Activated T-cell treated with anti-CD3 and anti-CD28 coated beads for 4 hours (primary cell): ENCODE data around the gene HMBS.
"Not testable (repeated sequence)": the region's sequence is repeated elsewhere in the genome, so short reads cannot be mapped to it uniquely, and the experiment has no call there.

Source experiments
- DNase-seq: peaks from one replicate; pipeline ENCODE4 v3.0.0-alpha.2; 2020

Gene HMBS

GRCh38 chr11:119084663-119085436, at the start of gene HMBS:
Gene HMBS (plus strand): TSS chr11:119084881. CDS start chr11:119085034, 153 bp downstream.
- DNase-seq: peak; percentile 87

- DNase-seq: no peak
Observed at GRCh38 chr11:119038884-119039283, 45.8 kb upstream of the HMBS start.

- DNase-seq: not testable (repeated sequence)
Observed at GRCh38 chr11:119039471-119039870, 45.2 kb upstream of the HMBS start.

GRCh38 chr11:119041821-119042514, 42.7 kb upstream of the HMBS start:
- DNase-seq: no peak

GRCh38 chr11:119042927-119043326, 41.8 kb upstream of the HMBS start:
- DNase-seq: no peak

GRCh38 chr11:119044708-119045107, 40.0 kb upstream of the HMBS start:
- DNase-seq: no peak

- DNase-seq: no peak
Observed at GRCh38 chr11:119046489-119046888, 38.2 kb upstream of the HMBS start.

GRCh38 chr11:119047205-119047604, 37.5 kb upstream of the HMBS start:
- no peak for DNase-seq

- DNase-seq: no peak
Observed at GRCh38 chr11:119048644-119049043, 36.0 kb upstream of the HMBS start.

GRCh38 chr11:119049081-119049480, 35.6 kb upstream of the HMBS start:
- no peak for DNase-seq

- no peak for DNase-seq
Observed at GRCh38 chr11:119051440-119052162, 33.1 kb upstream of the HMBS start.

GRCh38 chr11:119052163-119052814, 32.4 kb upstream of the HMBS start:
- no peak for DNase-seq

GRCh38 chr11:119054418-119054817, 30.3 kb upstream of the HMBS start:
- DNase-seq: no peak

- DNase-seq: no peak
Observed at GRCh38 chr11:119055901-119056300, 28.8 kb upstream of the HMBS start.

GRCh38 chr11:119056421-119056999, 28.2 kb upstream of the HMBS start:
- peak; percentile 21 for DNase-seq

GRCh38 chr11:119057000-119057769, 27.5 kb upstream of the HMBS start, which contains the start of gene HYOU1:
Gene HYOU1 (minus strand): TSS chr11:119057205. CDS start chr11:119056160, 1,045 bp downstream.
- DNase-seq: peak; percentile 96

- not testable (repeated sequence) for DNase-seq
Observed at GRCh38 chr11:119059128-119059527, 25.6 kb upstream of the HMBS start.

- DNase-seq: no peak
Observed at GRCh38 chr11:119061256-119061655, 23.4 kb upstream of the HMBS start.

GRCh38 chr11:119062779-119063178, 21.9 kb upstream of the HMBS start:
- DNase-seq: no peak

- peak; percentile 23 for DNase-seq
Observed at GRCh38 chr11:119065369-119065768, 19.3 kb upstream of the HMBS start.

- peak; percentile 96 for DNase-seq
Observed at GRCh38 chr11:119067371-119068222, 17.1 kb upstream of the HMBS start, which contains the start of gene VPS11. Gene VPS11 (plus strand): TSS chr11:119067818. CDS start chr11:119067824, 6 bp downstream.
